Right lobe of liver (tissue), 6 donors: ENCODE data around the gene MUC4. TPM values are rescaled to one million over a fixed set of nuclear protein-coding genes. Genes with fewer than 3 reads are reported as not detected.
"Not testable (repeated sequence)": the region's sequence is repeated elsewhere in the genome, so short reads cannot be mapped to it uniquely, and the experiment has no call there.

ENCODE experiments used
- ATAC-seq, 4 donors: fragments of 200-7000 bp; cut with Tn5 transposase; one replicate each; pipeline ENCODE4 v1.9.1; 2020; ENCODE audit warnings: mild to moderate bottlenecking in 4 of 4, moderate library complexity in 4 of 4
- DNase-seq, 3 donors: peaks; one replicate each; pipeline ENCODE4 v3.0.0-alpha.2; 2020
- H3K27ac ChIP-seq, 3 donors: fragments of 200-600 bp; one replicate each; pipeline ENCODE4 v1.8.0; 2022
- H3K27me3 ChIP-seq, 2 donors: fragments of 200-600 bp; one replicate each; pipeline ENCODE4 v1.8.0; 2022
- H3K36me3 ChIP-seq, 4 donors: fragments of 200-600 bp; sonication (generic) in 1 of 4; one replicate each; pipeline versions ENCODE4 v1.5.1 to v1.8.0; 2017 to 2022; ENCODE audit warnings: control low read depth in 1 of 4
- H3K4me1 ChIP-seq, 4 donors: fragments of 200-600 bp; sonication (generic) in 1 of 4; one replicate each; pipeline versions ENCODE4 v1.5.1 to v1.8.0; 2017 to 2022; ENCODE audit warnings: control low read depth in 1 of 4
- H3K4me3 ChIP-seq, 3 donors: fragments of 200-600 bp; one replicate each; pipeline ENCODE4 v1.8.0; 2022
- H3K9me3 ChIP-seq, 4 donors: fragments of 200-600 bp; sonication (generic) in 1 of 4; one replicate each; pipeline versions ENCODE4 v1.5.1 to v1.8.0; 2017 to 2022; ENCODE audit warnings: control low read depth in 1 of 4
- CTCF ChIP-seq, 4 donors: fragments of 200-600 bp in 3 of 4; fragments of 450-650 bp in 1 of 4; IDR thresholded peaks; one replicate each; pipeline versions ENCODE4 v1.5.1 to v1.8.0; 2016 to 2022; ENCODE audit warnings: antibody characterized with exemption in 4 of 4, mild to moderate bottlenecking in 2 of 4
- POLR2A ChIP-seq: fragments of 450-650 bp; IDR thresholded peaks from one replicate; pipeline ENCODE4 v1.6.1; 2017; ENCODE audit warnings: antibody characterized with exemption, mild to moderate bottlenecking
- WGBS: methylation state at CpG from one replicate; pipeline ENCODE4 v1.1.6; 2018; ENCODE audit warnings: low coverage, low lambda C conversion rate; ENCODE audit not compliant: insufficient coverage; ENCODE audit errors: missing lambda C conversion rate; 5-methylcytosine and 5-hydroxymethylcytosine counted together
- intact Hi-C, 2 donors: fragments of 100-400 bp; cut with DNase I; formaldehyde crosslinking; loops; one replicate each; pipeline versions ENCODE4 v1.11.2 to v1.14.1; 2022
- total RNA-seq, 6 experiments: library from RNA; depleted of rRNA in 2 of 6; stranded (reverse); fragments of >200 nt in 2 of 6; fragmentation: NEBNext Ultra II Directional in 3 of 6; extraction: Animal tissue kit (Norgen Biotek cat#: 25700) in 3 of 6; gene quantifications; one replicate each; pipeline versions ENCODE4 v1.1.0 to v1.2.4, GENCODE V29; 2016 to 2023
- donor health status: DM: no; HTN: yes; CAD: no.
- donor health status: DM: no; HTN: no; CAD: no.
- donor health status: DM: no; HTN: no; CAD: no.
- donor health status: DM: no; HTN: yes; CAD: no.
- donor health status: DM: no; HTN: yes; CAD: no.

Gene MUC4
- total RNA-seq, 6 experiments from 2014 or later: 0.07 to 0.20 TPM; not detected in 4

GRCh38 chr3:195828762-195829161 is 17.0 kb upstream of the MUC4 start:
- intact Hi-C loops: no loop called here
- H3K27ac ChIP-seq: no peak overlapping the region
- H3K4me1 ChIP-seq: peaks cover 0 to 4% (median 0%) of the 10 kb centered on the region in 4 donors
- 95% methylated on average over 6 of the region's 9 CpGs for WGBS
- H3K27me3 ChIP-seq: no peaks in the 10 kb centered on the region
- no peak overlapping the region for H3K4me3 ChIP-seq
- no peaks in the 10 kb centered on the region for H3K9me3 ChIP-seq
- TF ChIP-seq CTCF (IDR thresholded peaks at IDR 0.05) (no peak), POLR2A (no peak)
- DNase-seq: no peak
- no peak for ATAC-seq
- H3K36me3 ChIP-seq: no peaks in the 10 kb centered on the region

GRCh38 chr3:195825857-195826804 is 14.4 kb upstream of the MUC4 start:
- intact Hi-C loops: no loop called here
- WGBS: 78% methylated on average over 17 of the region's 47 CpGs
- no peak overlapping the region for H3K27ac ChIP-seq
- ATAC-seq (no peak), DNase-seq (no peak)
- no peaks in the 10 kb centered on the region for H3K36me3 ChIP-seq
- H3K4me3 ChIP-seq: no peak overlapping the region
- peaks cover 0 to 5% (median 0%) of the 10 kb centered on the region in 4 donors for H3K4me1 ChIP-seq
- H3K27me3 ChIP-seq: no peaks in the 10 kb centered on the region
- TF ChIP-seq POLR2A: no peak
- TF ChIP-seq CTCF (IDR thresholded peaks at IDR 0.05): no peak
- H3K9me3 ChIP-seq: no peaks in the 10 kb centered on the region

- DNase-seq: peak in 1 of 3 donors; percentile 53
- H3K27ac ChIP-seq: no peak overlapping the region
- WGBS: 67% methylated on average over 4 of the region's 15 CpGs
- no peaks in the 10 kb centered on the region for H3K36me3 ChIP-seq
- no peaks in the 10 kb centered on the region for H3K27me3 ChIP-seq
- no peak for TF ChIP-seq POLR2A
- TF ChIP-seq CTCF (IDR thresholded peaks at IDR 0.05): no peak
- ATAC-seq: peak in 2 of 4 donors; percentile 29 to 45
- no peaks in the 10 kb centered on the region for H3K9me3 ChIP-seq
- H3K4me1 ChIP-seq: peaks cover 0 to 5% (median 0%) of the 10 kb centered on the region in 4 donors
- H3K4me3 ChIP-seq: no peak overlapping the region
- intact Hi-C loops: no loop called here
Measured at GRCh38 chr3:195825191-195825588, 13.5 kb upstream of the MUC4 start.

GRCh38 chr3:195824425-195825190 is 12.9 kb upstream of the MUC4 start:
- H3K4me3 ChIP-seq, H3K9me3 ChIP-seq, DNase-seq, H3K4me1 ChIP-seq, intact Hi-C loops, ATAC-seq, H3K27me3 ChIP-seq, H3K36me3 ChIP-seq, H3K27ac ChIP-seq: not testable (repeated sequence)
- 50% methylated on average over 2 of the region's 13 CpGs for WGBS

GRCh38 chr3:195823999-195824398 is 12.3 kb upstream of the MUC4 start:
- peak; percentile 66 to 87 (median 81) for ATAC-seq
- no peak overlapping the region for H3K4me3 ChIP-seq
- intact Hi-C loops: no loop called here
- peak; percentile 54 to 89 (median 84) for DNase-seq
- no peaks in the 10 kb centered on the region for H3K9me3 ChIP-seq
- TF ChIP-seq POLR2A (no peak), CTCF (IDR thresholded peaks at IDR 0.05) (no peak)
- peaks cover 0 to 5% (median 0%) of the 10 kb centered on the region in 4 donors for H3K4me1 ChIP-seq
- H3K36me3 ChIP-seq: no peaks in the 10 kb centered on the region
- WGBS: 52% methylated on average over 5 of the region's 13 CpGs
- no peaks in the 10 kb centered on the region for H3K27me3 ChIP-seq
- H3K27ac ChIP-seq: peak overlapping the region in 1 of 3 donors; percentile 59
